IMR-90 (cell line): ENCODE measurements around the gene CCDC120. TPM values are rescaled to one million over a fixed set of nuclear protein-coding genes. Genes with fewer than 3 reads are reported as not detected.

ENCODE experiments used
- ATAC-seq: fragments of 200-7000 bp; cut with Tn5 transposase; 2 replicates; pipeline ENCODE4 v1.9.1; 2020; ENCODE audit warnings: low read depth, mild to moderate bottlenecking, moderate library complexity
- BruUV-seq: library from RNA; stranded (reverse); fragments of 400-500 nt; replicated peaks from 2 replicates; lab custom pipeline; 2021; lab: Mats Ljungman, UMichigan
- CTCF ChIA-PET: fragments of 300-600 bp; formaldehyde crosslinking; extraction: SDS; loops from one replicate; lab custom pipeline; 2021; ENCODE audit warnings: antibody characterized with exemption; lab: Yijun Ruan, JAX
- POLR2A ChIA-PET: fragments of 300-600 bp; sonication (Branson Sonifier 250); formaldehyde crosslinking; loops from one replicate; lab custom pipeline; 2022; ENCODE audit warnings: antibody characterized with exemption; ENCODE audit not compliant: unreplicated experiment; lab: Charles Lee
- DNase-seq: peaks from one replicate; pipeline ENCODE4 v3.0.0; 2013
- H2AFZ ChIP-seq: replicated peaks from 2 replicates; pipeline ENCODE3; 2013; ENCODE audit warnings: low read length, mild to moderate bottlenecking; ENCODE audit not compliant: poor library complexity
- H2AK5ac ChIP-seq: 2 replicates; pipeline ENCODE4 v1.6.1; 2013; ENCODE audit warnings: low read depth, low read length, inconsistent platforms
- H2AK9ac ChIP-seq: replicated peaks from 2 replicates; pipeline ENCODE3; 2013; ENCODE audit warnings: mild to moderate bottlenecking, low read depth, low read length, moderate library complexity; ENCODE audit not compliant: poor library complexity
- H2BK120ac ChIP-seq: 2 replicates; pipeline ENCODE4 v1.6.1; 2013; ENCODE audit warnings: low read depth, low read length, inconsistent platforms
- H2BK15ac ChIP-seq: 3 replicates; pipeline ENCODE4 v1.6.1; 2013; ENCODE audit warnings: low read depth, low read length, inconsistent platforms
- H2BK20ac ChIP-seq: 2 replicates; pipeline ENCODE4 v1.6.1; 2013; ENCODE audit warnings: low read depth, mild to moderate bottlenecking, inconsistent platforms, low read length, moderate library complexity
- H2BK5ac ChIP-seq: 2 replicates; pipeline ENCODE4 v1.6.1; 2013; ENCODE audit warnings: mild to moderate bottlenecking, low read depth, low read length, inconsistent platforms; ENCODE audit not compliant: poor library complexity, severe bottlenecking
- H3K14ac ChIP-seq: replicated peaks from 2 replicates; pipeline ENCODE4 v1.6.1; 2013; ENCODE audit warnings: low read depth, low read length, inconsistent platforms
- H3K18ac ChIP-seq: 2 replicates; pipeline ENCODE4 v1.6.1; 2013; ENCODE audit warnings: low read depth, low read length, control low read depth
- H3K23ac ChIP-seq: 2 replicates; pipeline ENCODE4 v1.6.1; 2013; ENCODE audit warnings: low read depth, low read length, inconsistent platforms
- H3K27ac ChIP-seq: 2 replicates; pipeline ENCODE4 v1.5.1; 2013; ENCODE audit warnings: mild to moderate bottlenecking, control low read depth, low read length; ENCODE audit not compliant: insufficient read depth
- H3K27me3 ChIP-seq: 2 replicates; pipeline ENCODE4 v1.6.1; 2013; ENCODE audit warnings: low read length; ENCODE audit not compliant: control insufficient read depth, insufficient read depth
- H3K36me3 ChIP-seq: 2 replicates; pipeline ENCODE4 v1.6.1; 2013; ENCODE audit warnings: low read length, mixed read lengths; ENCODE audit not compliant: control insufficient read depth, insufficient read depth
- H3K4ac ChIP-seq: 2 replicates; pipeline ENCODE4 v1.6.1; 2013; ENCODE audit warnings: low read depth, low read length, inconsistent platforms
- H3K4me1 ChIP-seq: 2 replicates; pipeline ENCODE4 v1.6.1; 2013; ENCODE audit warnings: low read length, mixed read lengths; ENCODE audit not compliant: control insufficient read depth, insufficient read depth
- H3K4me2 ChIP-seq: 2 replicates; pipeline ENCODE4 v1.6.1; 2013; ENCODE audit warnings: low read depth, mild to moderate bottlenecking, control low read depth, low read length, moderate library complexity
- H3K4me3 ChIP-seq: 2 replicates; pipeline ENCODE4 v1.5.1; 2013; ENCODE audit warnings: low read depth, mild to moderate bottlenecking, control low read depth, low read length, moderate library complexity; ENCODE audit not compliant: insufficient read depth
- H3K56ac ChIP-seq: 2 replicates; pipeline ENCODE4 v1.6.1; 2013; ENCODE audit warnings: low read length, inconsistent platforms; ENCODE audit not compliant: insufficient read depth; ENCODE audit errors: extremely low read depth
- H3K79me1 ChIP-seq, 2 experiments: 2 replicates each; pipeline ENCODE4 v1.6.1; 2013; ENCODE audit warnings: low read length in 2 of 2, inconsistent platforms in 1 of 2, low read depth in 1 of 2
- H3K9ac ChIP-seq: 2 replicates; pipeline ENCODE4 v1.6.1; 2013; ENCODE audit warnings: low read depth, low read length, control low read depth
- H3K9me1 ChIP-seq: 2 replicates; pipeline ENCODE4 v1.6.1; 2013; ENCODE audit warnings: low read length, inconsistent platforms; ENCODE audit not compliant: insufficient read depth
- H3K9me3 ChIP-seq: 2 replicates; pipeline ENCODE4 v1.6.1; 2013; ENCODE audit warnings: low read length; ENCODE audit not compliant: control insufficient read depth, insufficient read depth
- H4K20me1 ChIP-seq: 2 replicates; pipeline ENCODE4 v1.6.1; 2013; ENCODE audit warnings: low read length, inconsistent platforms; ENCODE audit not compliant: insufficient read depth
- H4K5ac ChIP-seq: 2 replicates; pipeline ENCODE4 v1.6.1; 2013; ENCODE audit warnings: mild to moderate bottlenecking, low read depth, low read length, control low read depth
- H4K8ac ChIP-seq, 2 experiments: 2 replicates each; pipeline ENCODE4 v1.6.1; 2013; ENCODE audit warnings: low read depth in 2 of 2, low read length in 2 of 2, control low read depth in 1 of 2, inconsistent platforms in 1 of 2
- H4K91ac ChIP-seq: 2 replicates; pipeline ENCODE4 v1.6.1; 2013; ENCODE audit warnings: low read depth, low read length, inconsistent platforms; ENCODE audit not compliant: insufficient read depth
- CEBPB ChIP-seq: IDR thresholded peaks from 2 replicates; pipeline ENCODE4 v1.6.1; 2012; ENCODE audit warnings: low read depth, low read length, improper control_type of control experiment
- CHD1 ChIP-seq: IDR thresholded peaks from 2 replicates; pipeline ENCODE4 v1.6.1; 2012; ENCODE audit warnings: low read depth, low read length, improper control_type of control experiment
- CTCF ChIP-seq: conservative IDR thresholded peaks from 2 replicates; pipeline ENCODE4 v1.5.1; 2012; ENCODE audit warnings: mild to moderate bottlenecking, low read depth, low read length, improper control_type of control experiment
- ELK1 ChIP-seq: fragments of 150-350 bp; IDR thresholded peaks from 2 replicates; pipeline ENCODE4 v1.6.1; 2016; ENCODE audit warnings: low read depth, mild to moderate bottlenecking, low read length, moderate library complexity, borderline replicate concordance
- FOS ChIP-seq: fragments of 150-350 bp; IDR thresholded peaks from 2 replicates; pipeline ENCODE4 v1.6.1; 2016; ENCODE audit warnings: low read depth, low read length
- MAFK ChIP-seq: IDR thresholded peaks from 2 replicates; pipeline ENCODE4 v1.6.1; 2012; ENCODE audit warnings: low read depth, low read length, improper control_type of control experiment
- MXI1 ChIP-seq: IDR thresholded peaks from 2 replicates; pipeline ENCODE4 v1.6.1; 2012; ENCODE audit warnings: low read depth, mild to moderate bottlenecking, low read length, moderate library complexity, borderline replicate concordance
- NFE2L2 ChIP-seq: fragments of 150-350 bp; IDR thresholded peaks from 2 replicates; pipeline ENCODE4 v1.6.1; 2016; ENCODE audit warnings: low read depth, mild to moderate bottlenecking, low read length
- POLR2A ChIP-seq: IDR thresholded peaks from 2 replicates; pipeline ENCODE4 v1.6.1; 2012; ENCODE audit warnings: mild to moderate bottlenecking, low read depth, low read length
- RCOR1 ChIP-seq: IDR thresholded peaks from 2 replicates; pipeline ENCODE4 v1.6.1; 2012; ENCODE audit warnings: mild to moderate bottlenecking, low read length, improper control_type of control experiment; ENCODE audit not compliant: insufficient replicate concordance
- RFX5 ChIP-seq: IDR thresholded peaks from 2 replicates; pipeline ENCODE4 v1.8.0; 2012; ENCODE audit warnings: low read depth, mild to moderate bottlenecking, low read length, moderate library complexity
- SMC3 ChIP-seq: fragments of 150-350 bp; IDR thresholded peaks from 2 replicates; pipeline ENCODE4 v1.6.1; 2016; ENCODE audit warnings: low read depth, mild to moderate bottlenecking, antibody characterized with exemption, low read length, moderate library complexity
- USF2 ChIP-seq: fragments of 150-350 bp; IDR thresholded peaks from 2 replicates; pipeline ENCODE4 v1.6.1; 2017; ENCODE audit warnings: mild to moderate bottlenecking, antibody characterized with exemption, low read length, low read depth
- WGBS, 2 experiments: methylation state at CpG; one replicate each; pipeline versions ENCODE4 v1.1.5 to v1.1.7; 2013; ENCODE audit warnings: missing lambda C conversion rate in 2 of 2; ENCODE audit not compliant: insufficient read length in 1 of 2; ENCODE audit errors: extremely low coverage in 2 of 2; 5-methylcytosine and 5-hydroxymethylcytosine counted together
- dilution Hi-C: fragments of 300-500 bp; cut with HindIII; formaldehyde crosslinking; loops from one replicate; pipeline ENCODE4 v1.14.3; 2018; ENCODE audit warnings: low sequenced_read_pairs; ENCODE audit not compliant: unreplicated experiment
- in situ Hi-C: fragments of 300-500 bp; cut with MboI; formaldehyde crosslinking; loops from 3 replicates; pipeline ENCODE4 v1.14.3; 2019; ENCODE audit warnings: low sequenced_read_pairs, inconsistent platforms, mixed read lengths
- intact Hi-C: fragments of 100-400 bp; cut with micrococcal nuclease; formaldehyde crosslinking; loops from 2 replicates; pipeline ENCODE4 v1.10.0; 2022
- polyA plus RNA-seq, 3 experiments: library from polyadenylated mRNA; depleted of rRNA; stranded (reverse); fragments of >200 nt; gene quantifications; 2 replicates each; pipeline ENCODE4 v1.2.3, GENCODE V29; 2012; ENCODE audit warnings: low replicate concordance in 1 of 3
- total RNA-seq: library from RNA; depleted of rRNA; stranded (reverse); fragments of >200 nt; gene quantifications from 2 replicates; pipeline ENCODE4 v1.2.3, GENCODE V29; 2012

Gene CCDC120
- total and polyA plus RNA-seq, 2 of the 4 experiments (the other 2 are of a cell fraction) = 0.18 to 2.0 TPM

GRCh38 chrX:49043220-49043986 lies 15.4 kb upstream of the CCDC120 start, which contains the start of gene TFE3:
Gene TFE3, minus strand, starts transcription at chrX:49043357. Its CDS starts 131 bp downstream, at chrX:49043226.
- dilution Hi-C loops = no loop called here
- Histone ChIP-seq H3K36me3 (peaks cover 16% of the 10 kb centered on the region), H3K23ac (peak within 1 kb of the TSS; percentile 100), H2BK20ac (peak within 1 kb of the TSS; percentile 36), H3K4me3 (peak within 1 kb of the TSS; percentile 60), H4K20me1 (no peaks in the 10 kb centered on the region), H3K9me1 (no peaks in the 10 kb centered on the region), H3K9ac (peak within 1 kb of the TSS; percentile 90), H4K5ac (peak within 1 kb of the TSS; percentile 82), H3K4me1 (peaks cover 12% of the 10 kb centered on the region), H3K79me1 (peaks cover 0 to 16% of the 10 kb centered on the region in 2 experiments; a peak in 2 of 4 replicates), H2AFZ (peak within 1 kb of the TSS; percentile 82), H3K4me2 (peak within 1 kb of the TSS; percentile 94), H3K27me3 (no peaks in the 10 kb centered on the region), H2BK5ac (peak within 1 kb of the TSS; percentile 96), H3K14ac (peak within 1 kb of the TSS; percentile 96), H4K8ac (peak within 1 kb of the TSS; percentile 84 to 93), H3K18ac (peak within 1 kb of the TSS; percentile 77), H3K4ac (peak within 1 kb of the TSS; percentile 100), H2AK5ac (peak within 1 kb of the TSS; percentile 95), H2AK9ac (peak within 1 kb of the TSS; percentile 99), H2BK120ac (peak within 1 kb of the TSS; percentile 95), H3K56ac (peak within 1 kb of the TSS; percentile 99), H4K91ac (peak within 1 kb of the TSS; percentile 98), H3K9me3 (no peaks in the 10 kb centered on the region), H3K27ac (peak within 1 kb of the TSS; percentile 98), H2BK15ac (peak within 1 kb of the TSS; percentile 66; the same call in 2 of the 3 replicates)
- DNase-seq (peak; percentile 98), ATAC-seq (peak; percentile 83)
- ChIA-PET POLR2A (interaction anchor here (0.6 to 0.7 kb wide), 2 partner anchors 17 to 85 kb away, joined by 3 to 13 read pairs; no protein-coding TSS in a partner anchor), CTCF (interaction anchor here (0.6 to 0.7 kb wide), 3 partner anchors 60 to 127 kb away, joined by 3 to 5 read pairs (median 3); no protein-coding TSS in a partner anchor)
- WGBS, 2 experiments = 30% methylated on average over 23 of the region's 67 CpGs; no CpG with 5 or more reads in 1 of the 2 experiments
- in situ Hi-C loops = no loop called here
- no TSS peak for BruUV-seq
- intact Hi-C loops = loop anchor here (1.0 to 5.0 kb wide), 6 partner anchors 31 to 126 kb away; partner anchors contain the start of genes GRIPAP1, PIM2 and PRAF2
- TF ChIP-seq POLR2A (peak; percentile 65; the same call in 1 of the 2 replicates), MAFK (no peak), CTCF (peak; percentile 76), NFE2L2 (no peak), ELK1 (no peak), RFX5 (no peak), RCOR1 (no peak), CHD1 (no peak), USF2 (no peak; the same call in 1 of the 2 replicates), MXI1 (no peak; the same call in 1 of the 2 replicates), CEBPB (peak; percentile 43; the same call in 1 of the 2 replicates), FOS (peak; percentile 61), SMC3 (peak; percentile 47)
